ENCODE measurements around the gene PDE3A.

GRCh38 chr12:20395791-20396550 lies 27.6 kb downstream of the PDE3A start:
- no peak for TF ChIP-seq EZH2 (optimal IDR thresholded peaks at IDR 0.05; ENCODE audit: low read depth, low read length)
- TF ChIP-seq CTCF (IDR thresholded peaks at IDR 0.05; ENCODE audit: low read length) = no peak
